IPS-NIHi11 (cell line): Measurements from ENCODE around the gene METTL6.
"Not testable (repeated sequence)": the region's sequence is repeated elsewhere in the genome, so short reads cannot be mapped to it uniquely, and the experiment has no call there.

ENCODE experiments used
- DNase-seq: peaks from one replicate; pipeline ENCODE4 v3.0.0; 2012; ENCODE audit warnings: mixed read lengths, low spot score

Gene METTL6, protein sequence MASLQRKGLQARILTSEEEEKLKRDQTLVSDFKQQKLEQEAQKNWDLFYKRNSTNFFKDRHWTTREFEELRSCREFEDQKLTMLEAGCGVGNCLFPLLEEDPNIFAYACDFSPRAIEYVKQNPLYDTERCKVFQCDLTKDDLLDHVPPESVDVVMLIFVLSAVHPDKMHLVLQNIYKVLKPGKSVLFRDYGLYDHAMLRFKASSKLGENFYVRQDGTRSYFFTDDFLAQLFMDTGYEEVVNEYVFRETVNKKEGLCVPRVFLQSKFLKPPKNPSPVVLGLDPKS

GRCh38 chr3:15427182-15427880 is at the start of gene METTL6, which contains the start of gene EAF1:
Gene METTL6 (minus strand): TSS chr3:15427544. CDS start chr3:15426511, 1,033 bp downstream.
Gene EAF1 (plus strand): TSS chr3:15427598. CDS start chr3:15427780, 182 bp downstream.
- DNase-seq: peak; percentile 91

GRCh38 chr3:15476378-15476777 is 49.0 kb upstream of the METTL6 start:
- no peak for DNase-seq

GRCh38 chr3:15475161-15475560 is 47.8 kb upstream of the METTL6 start:
- DNase-seq: no peak

DNA sequence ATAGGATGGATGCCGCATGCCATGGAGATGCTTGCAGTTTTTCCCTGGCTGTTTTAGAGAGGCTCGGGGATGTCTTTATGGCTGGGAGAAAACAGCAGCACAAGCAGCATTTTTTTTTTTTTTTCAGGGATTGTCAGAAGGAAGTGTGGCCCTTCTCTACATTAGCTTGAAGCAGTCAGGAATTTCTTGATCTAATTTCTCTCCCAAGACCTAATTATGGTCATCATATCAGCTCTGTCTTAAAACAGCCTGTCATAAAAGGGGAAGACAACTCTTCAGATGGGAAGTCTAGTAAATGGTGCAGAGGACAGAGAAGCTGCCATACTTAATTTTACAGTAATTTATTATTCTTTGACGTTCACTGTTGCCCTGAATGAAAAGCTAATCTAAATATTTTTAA is 44.5 kb upstream of the METTL6 start:
- DNase-seq: no peak

DNA sequence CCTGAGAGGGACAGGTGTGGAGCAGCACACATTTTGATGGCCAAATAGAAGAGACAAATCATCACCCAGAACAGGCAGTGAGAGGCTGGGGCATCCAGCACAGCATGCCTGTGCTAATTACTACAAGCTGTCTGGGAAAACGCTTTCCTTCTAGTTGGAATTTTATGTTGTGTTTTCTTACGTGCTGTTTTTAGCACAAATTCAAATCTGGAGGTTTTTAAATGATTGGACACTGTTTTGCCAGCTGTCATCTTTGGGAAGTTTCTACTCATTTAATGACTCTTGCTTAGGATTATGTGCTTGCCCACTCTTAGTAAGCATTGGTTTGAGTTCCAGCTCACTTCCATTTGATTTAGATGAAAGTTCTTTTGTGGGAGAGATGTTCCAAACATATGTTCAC is 43.5 kb upstream of the METTL6 start:
- DNase-seq: no peak

DNA sequence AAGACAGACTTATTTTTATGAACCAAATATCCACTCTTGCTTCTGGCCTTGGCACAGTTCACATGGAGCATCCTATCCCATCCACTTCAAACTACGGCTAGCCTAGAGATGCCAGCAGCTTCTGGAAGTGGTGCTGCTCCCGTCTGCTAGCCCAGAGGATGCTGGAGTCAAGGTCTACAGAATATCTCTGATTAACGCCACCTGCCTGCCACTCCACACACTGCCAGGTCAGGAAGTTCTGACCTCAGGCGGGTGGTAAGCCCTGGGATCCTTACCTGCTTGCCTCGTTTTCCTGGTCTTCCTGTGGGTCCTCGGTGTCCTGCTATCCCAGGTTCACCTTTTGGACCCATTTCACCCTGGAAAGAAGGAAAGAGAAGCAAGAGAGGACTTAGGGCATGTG is 42.9 kb upstream of the METTL6 start:
- peak; percentile 73 for DNase-seq

- no peak for DNase-seq
Measured at GRCh38 chr3:15467227-15468181, 40.2 kb upstream of the METTL6 start.

- no peak for DNase-seq
Measured at GRCh38 chr3:15465876-15466585, 38.7 kb upstream of the METTL6 start.

DNA sequence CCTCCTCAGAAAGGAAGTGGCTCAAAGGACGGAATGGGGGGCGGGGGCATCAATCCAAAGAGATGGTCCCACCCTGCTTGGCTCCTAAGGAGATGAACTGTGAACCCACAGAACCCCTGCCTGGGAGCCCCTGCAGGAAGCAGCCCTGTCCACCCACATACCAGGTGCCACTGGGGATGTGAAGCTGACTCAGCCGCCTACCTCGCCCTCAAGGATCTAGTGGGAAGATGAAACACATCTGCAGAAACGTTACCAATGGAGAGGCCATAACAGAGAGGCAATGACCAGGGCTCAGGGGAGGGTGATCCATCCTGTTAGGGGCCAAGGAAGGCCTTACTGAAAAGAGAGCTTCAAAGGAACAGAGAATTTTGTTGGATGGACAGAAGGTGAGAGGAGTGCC is 35.1 kb upstream of the METTL6 start:
- DNase-seq: no peak

- DNase-seq: no peak
Measured at GRCh38 chr3:15460891-15461531, 33.7 kb upstream of the METTL6 start.

GRCh38 chr3:15458212-15458780 is 31.0 kb upstream of the METTL6 start:
- no peak for DNase-seq

GRCh38 chr3:15456915-15457314 is 29.6 kb upstream of the METTL6 start:
- not testable (repeated sequence) for DNase-seq

DNA sequence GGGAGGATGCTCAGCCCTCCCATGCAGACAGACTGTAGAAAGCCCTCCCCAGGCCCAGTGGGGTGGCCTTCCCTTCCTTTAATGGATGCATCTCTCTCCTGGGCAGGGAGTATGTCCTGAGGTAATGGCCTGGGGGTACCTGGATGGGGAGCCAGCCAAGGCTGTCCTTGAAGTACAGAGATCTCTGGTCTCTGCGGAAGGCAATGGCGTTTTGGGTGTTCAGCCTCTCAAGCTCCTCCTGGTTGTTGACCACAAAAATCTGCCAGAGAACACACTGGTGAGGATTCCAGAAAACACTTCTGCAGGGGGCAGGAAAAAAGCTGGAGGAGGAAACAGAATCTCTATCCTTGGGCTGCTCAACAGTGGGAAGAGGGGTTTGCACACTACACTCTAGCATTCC is 29.0 kb upstream of the METTL6 start:
- DNase-seq: no peak

GRCh38 chr3:15455756-15456155 is 28.4 kb upstream of the METTL6 start:
- no peak for DNase-seq

DNA sequence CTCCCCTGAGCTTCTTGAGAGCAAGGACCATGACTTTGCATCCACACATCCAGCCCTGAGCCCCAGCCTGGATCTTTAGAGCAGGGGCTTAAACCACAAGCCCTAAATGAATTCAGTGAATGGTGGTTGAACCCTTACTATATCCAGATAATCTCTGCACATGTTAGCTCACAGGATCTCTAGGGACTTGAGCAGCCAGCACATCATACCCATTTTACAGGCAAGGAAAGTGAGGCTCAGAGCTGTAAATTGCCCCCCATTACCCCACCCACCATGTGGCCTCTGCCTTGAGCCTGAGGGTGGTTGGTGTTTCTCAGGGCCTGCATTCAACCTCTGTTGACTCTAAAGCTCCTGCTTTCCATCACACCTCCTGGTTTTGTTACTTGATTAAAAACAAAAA is 27.6 kb upstream of the METTL6 start:
- DNase-seq: no peak

- DNase-seq: no peak
Measured at GRCh38 chr3:15453991-15454625, 26.8 kb upstream of the METTL6 start.

DNA sequence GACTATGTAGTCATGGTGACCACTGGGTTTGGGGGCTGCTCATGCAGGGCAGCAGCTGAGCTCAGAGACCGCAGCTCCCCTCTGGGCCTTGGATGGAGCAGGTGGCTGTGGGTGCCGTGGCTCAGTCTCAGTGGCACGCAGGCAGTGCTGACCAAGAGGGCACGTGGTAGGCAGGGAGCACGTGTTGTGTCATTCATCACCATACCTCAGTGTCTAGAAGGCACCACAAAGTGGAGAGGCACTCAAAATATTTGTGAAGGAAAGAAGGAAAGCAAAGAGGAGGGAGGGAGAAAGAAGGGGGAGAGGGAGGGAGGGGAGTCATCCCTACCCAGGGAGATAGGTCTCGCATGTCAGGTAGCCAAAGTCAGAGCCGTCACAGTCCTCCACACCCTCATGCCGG is 26.2 kb upstream of the METTL6 start:
- DNase-seq: no peak

DNA sequence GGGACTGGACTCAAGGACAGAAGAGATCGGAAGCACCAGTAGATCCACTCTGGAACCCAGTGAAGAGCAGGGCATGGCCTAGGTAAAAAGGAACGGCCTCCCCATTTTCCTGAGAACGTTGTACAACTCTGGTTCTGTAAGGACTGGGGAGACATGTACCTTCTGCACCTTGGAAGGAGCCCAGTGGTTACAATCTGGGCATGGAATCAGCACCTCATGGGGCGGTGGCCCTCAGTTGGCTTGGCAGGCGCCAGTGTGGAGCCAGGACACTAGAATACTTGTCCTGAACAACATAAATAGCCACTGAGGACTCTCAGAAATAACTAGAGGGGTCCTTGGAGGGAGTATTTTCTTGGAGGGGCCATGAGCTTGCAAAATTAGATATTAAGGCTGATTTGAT is 25.6 kb upstream of the METTL6 start:
- no peak for DNase-seq

GRCh38 chr3:15452156-15452555 is 24.8 kb upstream of the METTL6 start:
- DNase-seq: no peak
